HCT116 (cell line): ENCODE results near the gene PDPK1. TPM values are rescaled to one million over a fixed set of nuclear protein-coding genes. Genes with fewer than 3 reads are reported as not detected.

ENCODE experiments used
- ATAC-seq: fragments of 200-7000 bp; cut with Tn5 transposase; 2 replicates; pipeline ENCODE4 v1.9.1; 2020; ENCODE audit warnings: mild to moderate bottlenecking, moderate library complexity
- BruUV-seq: library from RNA; stranded (reverse); fragments of 400-500 nt; replicated peaks from 2 replicates; lab custom pipeline; 2021; lab: Mats Ljungman, UMichigan
- CTCF ChIA-PET: fragments of 300-600 bp; sonication (Branson Sonifier 250); formaldehyde crosslinking; loops from one replicate; lab custom pipeline; 2021; ENCODE audit warnings: antibody characterized with exemption; lab: Charles Lee
- POLR2A ChIA-PET: fragments of 300-600, 350-600 bp; sonication (Branson Sonifier 250); formaldehyde crosslinking; loops from one replicate; lab custom pipeline; 2021; ENCODE audit warnings: antibody characterized with exemption; lab: Charles Lee
- RAD21 ChIA-PET, 2 experiments: fragments of 300-600 bp; sonication (Branson Sonifier 250); formaldehyde crosslinking; loops; one replicate each; lab custom pipeline; 2023; ENCODE audit warnings: low total read pairs in 2 of 2; ENCODE audit not compliant: uncharacterized antibody in 2 of 2, unreplicated experiment in 2 of 2, low non-redundant PET in 1 of 2; lab: Charles Lee
- DNase-seq: peaks from one replicate; pipeline ENCODE4 v3.0.0-alpha.2; 2010; ENCODE audit warnings: low read depth, low spot score
- H2AFZ ChIP-seq: fragments of 200-600 bp; shearing (Covaris generic), sonication (generic); 2 replicates; pipeline ENCODE4 v1.6.1; 2017; ENCODE audit warnings: low read depth, mixed run types, mixed read lengths, antibody characterized with exemption, low read length; ENCODE audit not compliant: poor library complexity, severe bottlenecking
- H3K27ac ChIP-seq: 2 replicates; pipeline ENCODE4 v1.5.1; 2012; ENCODE audit warnings: low read depth, low read length
- H3K27me3 ChIP-seq: fragments of 200-600 bp; sonication (generic); 2 replicates; pipeline ENCODE4 v1.6.1; 2016; ENCODE audit warnings: mixed run types, low read length, mixed read lengths; ENCODE audit not compliant: insufficient read depth
- H3K36me3 ChIP-seq, 2 experiments: fragments of 200-500 bp in 1 of 2; fragments of 200-600 bp in 1 of 2; sonication (Bioruptor generic) in 1 of 2; sonication (generic) in 1 of 2; 2 replicates each; pipeline versions ENCODE4 v1.5.1 to v1.6.1; 2014 to 2016; ENCODE audit warnings: low read length in 2 of 2, inconsistent platforms in 1 of 2, mixed read lengths in 1 of 2, mixed run types in 1 of 2; ENCODE audit not compliant: insufficient read depth in 2 of 2, control insufficient read depth in 1 of 2
- H3K4me1 ChIP-seq, 2 experiments: fragments of 200-600 bp in 1 of 2; sonication (generic) in 1 of 2; 2 replicates each; pipeline versions ENCODE4 v1.5.1 to v1.6.1; 2012 to 2017; ENCODE audit warnings: low read length in 2 of 2, inconsistent platforms in 1 of 2, mild to moderate bottlenecking in 1 of 2, mixed read lengths in 1 of 2, mixed run types in 1 of 2, moderate library complexity in 1 of 2; ENCODE audit not compliant: insufficient read depth in 2 of 2, control insufficient read depth in 1 of 2
- H3K4me2 ChIP-seq: fragments of 200-600 bp; sonication (generic); 2 replicates; pipeline ENCODE4 v1.6.1; 2017; ENCODE audit warnings: mixed run types, low read length, mixed read lengths
- H3K4me3 ChIP-seq, 2 experiments: fragments of 200-600 bp in 1 of 2; sonication (generic) in 1 of 2; replicated peaks in 1 of 2; 2 replicates each; pipeline ENCODE4 v1.5.1; 2011 to 2016; ENCODE audit warnings: low read length in 2 of 2, control low read depth in 1 of 2, low read depth in 1 of 2, mild to moderate bottlenecking in 1 of 2, mixed read lengths in 1 of 2, mixed run types in 1 of 2
- H3K79me2 ChIP-seq: fragments of 200-600 bp; sonication (generic); 2 replicates; pipeline ENCODE4 v1.6.1; 2017; ENCODE audit warnings: mild to moderate bottlenecking, mixed run types, low read length, moderate library complexity, mixed read lengths; ENCODE audit not compliant: insufficient read depth
- H3K9ac ChIP-seq: fragments of 200-600 bp; sonication (generic); 2 replicates; pipeline ENCODE4 v1.6.1; 2016; ENCODE audit warnings: low read length, mixed read lengths
- H3K9me2 ChIP-seq: fragments of 200-600 bp; sonication (generic), shearing (Covaris generic); 2 replicates; pipeline ENCODE4 v1.6.1; 2017; ENCODE audit warnings: mixed run types, mild to moderate bottlenecking, moderate library complexity; ENCODE audit not compliant: insufficient read depth
- H3K9me3 ChIP-seq, 2 experiments: fragments of 200-500 bp in 1 of 2; fragments of 200-600 bp in 1 of 2; sonication (Bioruptor generic) in 1 of 2; sonication (generic) in 1 of 2; 2 replicates each; pipeline ENCODE4 v1.6.1; 2014 to 2017; ENCODE audit warnings: low read length in 2 of 2, mixed read lengths in 2 of 2, inconsistent platforms in 1 of 2, low read depth in 1 of 2, mild to moderate bottlenecking in 1 of 2, mixed run types in 1 of 2, moderate library complexity in 1 of 2; ENCODE audit not compliant: control insufficient read depth in 1 of 2, insufficient read depth in 1 of 2
- H4K20me1 ChIP-seq: fragments of 200-600 bp; sonication (generic), shearing (Covaris generic); 2 replicates; pipeline ENCODE4 v1.6.1; 2017; ENCODE audit warnings: mixed run types, mild to moderate bottlenecking, moderate library complexity; ENCODE audit not compliant: insufficient read depth
- CEBPB ChIP-seq: IDR thresholded peaks from 2 replicates; pipeline ENCODE4 v1.6.1; 2012; ENCODE audit warnings: low read depth
- RAD21 ChIP-seq: IDR thresholded peaks from 2 replicates; pipeline ENCODE4 v1.6.1; 2012; ENCODE audit warnings: low read depth, mild to moderate bottlenecking
- SP1 ChIP-seq: IDR thresholded peaks from 2 replicates; pipeline ENCODE4 v1.6.1; 2012; ENCODE audit warnings: low read depth
- TCF7L2 ChIP-seq: IDR thresholded peaks from 2 replicates; pipeline ENCODE4 v1.7.0; 2011; ENCODE audit warnings: borderline replicate concordance, inconsistent platforms; ENCODE audit not compliant: insufficient read depth, insufficient read length; ENCODE audit errors: extremely low read depth
- YY1 ChIP-seq: IDR thresholded peaks from 2 replicates; pipeline ENCODE4 v1.6.1; 2011; ENCODE audit warnings: low read length, low read depth, moderate library complexity, mild to moderate bottlenecking; ENCODE audit not compliant: insufficient replicate concordance; ENCODE audit errors: extremely low read depth
- ZFX ChIP-seq: fragments of 450-650 bp; IDR thresholded peaks from 2 replicates; pipeline ENCODE4 v1.6.1; 2017
- ZNF274 ChIP-seq: fragments of 200-500 bp; sonication (Bioruptor generic); IDR thresholded peaks from 2 replicates; pipeline ENCODE4 v1.6.1; 2014; ENCODE audit warnings: mild to moderate bottlenecking, low read depth, low read length, inconsistent platforms
- intact Hi-C: fragments of 100-400 bp; cut with micrococcal nuclease; formaldehyde crosslinking; loops from 2 replicates; pipeline ENCODE4 v1.10.0; 2022
- total RNA-seq: library from RNA; stranded (reverse); gene quantifications from one replicate; pipeline ENCODE4 v1.2.1, GENCODE V29; 2021; ENCODE audit not compliant: unreplicated experiment
- TF ChIP-seq, protein P1 (sequence below): IDR thresholded peaks from 2 replicates; pipeline ENCODE4 v1.6.1; 2012
- TF ChIP-seq, protein P2 (sequence below): IDR thresholded peaks from 2 replicates; pipeline ENCODE4 v1.6.1; 2011; ENCODE audit warnings: mild to moderate bottlenecking, low read length, moderate library complexity; ENCODE audit not compliant: insufficient replicate concordance; ENCODE audit errors: extremely low read depth
- TF ChIP-seq, protein P3 (sequence below), 3 experiments: fragments of 200-600 bp in 1 of 3; sonication (generic) in 1 of 3; IDR thresholded peaks in 2 of 3; conservative IDR thresholded peaks in 1 of 3; 2 replicates each; pipeline ENCODE4 v1.5.1; 2012 to 2017; ENCODE audit warnings: low read depth in 2 of 3, low read length in 2 of 3, antibody characterized with exemption in 1 of 3, borderline replicate concordance in 1 of 3, control low read depth in 1 of 3, mild to moderate bottlenecking in 1 of 3, mixed read lengths in 1 of 3, mixed run types in 1 of 3, moderate library complexity in 1 of 3; ENCODE audit not compliant: insufficient read depth in 1 of 3

Gene PDPK1
- total RNA-seq, 1 experiment from 2014 or later, result 36.1 TPM

DNA sequence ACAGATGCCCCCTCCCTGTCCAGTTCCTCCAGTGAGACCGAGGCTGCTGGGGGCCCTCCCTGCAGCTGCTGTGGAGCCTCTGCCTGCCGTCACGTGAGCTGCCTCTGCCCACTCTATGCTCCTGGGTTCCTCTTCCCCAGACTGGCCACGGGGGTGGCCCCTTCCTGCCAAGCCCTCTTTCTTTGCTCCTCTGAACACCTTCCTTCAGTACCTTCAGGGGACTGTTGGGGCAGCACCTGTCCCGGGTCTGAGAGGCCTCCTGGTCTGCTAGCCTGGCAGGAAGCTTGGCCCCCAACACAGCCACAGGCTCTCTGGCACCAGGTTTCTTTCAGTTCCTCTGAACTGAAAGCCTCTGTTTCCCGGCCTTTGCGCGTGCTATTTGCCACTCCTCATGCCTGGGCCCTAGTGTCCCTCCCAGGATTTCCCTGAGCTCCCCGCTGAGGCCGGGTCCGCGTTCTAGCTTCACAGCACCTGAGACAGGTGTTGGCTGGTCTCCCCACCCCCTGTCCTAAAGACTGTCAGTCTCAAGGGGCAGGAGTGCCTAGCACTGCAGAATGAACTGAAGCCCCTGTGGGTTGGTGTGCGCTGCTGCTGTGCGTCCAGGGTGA is 30.7 kb upstream of the PDPK1 start:
- H3K4me1 ChIP-seq, result peaks cover 0 to 6% of the 10 kb centered on the region in 2 experiments; a peak in 2 of 4 replicates
- CTCF ChIA-PET, result no interaction called here
- H4K20me1 ChIP-seq, result no peaks in the 10 kb centered on the region
- no peaks in the 10 kb centered on the region for H3K9me3 ChIP-seq
- no peak overlapping the region for H2AFZ ChIP-seq
- H3K9me2 ChIP-seq, result no peaks in the 10 kb centered on the region
- RAD21 ChIA-PET, result no interaction called here
- POLR2A ChIA-PET, result no interaction called here
- peak; percentile 68 for ATAC-seq
- H3K4me3 ChIP-seq, result no peak overlapping the region
- no peaks in the 10 kb centered on the region; a peak in 1 of 4 replicates for H3K36me3 ChIP-seq
- intact Hi-C loops, result loop anchor here (10.0 kb wide), 2 partner anchors 242 to 312 kb away; partner anchors contain the start of genes CASKIN1 and RNPS1
- no peak for TF ChIP-seq TCF7L2
- no peak for TF ChIP-seq ZFX
- no peak for TF ChIP-seq CEBPB
- TF ChIP-seq, protein P1, sequence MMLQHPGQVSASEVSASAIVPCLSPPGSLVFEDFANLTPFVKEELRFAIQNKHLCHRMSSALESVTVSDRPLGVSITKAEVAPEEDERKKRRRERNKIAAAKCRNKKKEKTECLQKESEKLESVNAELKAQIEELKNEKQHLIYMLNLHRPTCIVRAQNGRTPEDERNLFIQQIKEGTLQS, result no peak
- no peak for TF ChIP-seq ZNF274
- TF ChIP-seq SP1, result no peak
- TF ChIP-seq YY1, result no peak
- TF ChIP-seq, protein P2, sequence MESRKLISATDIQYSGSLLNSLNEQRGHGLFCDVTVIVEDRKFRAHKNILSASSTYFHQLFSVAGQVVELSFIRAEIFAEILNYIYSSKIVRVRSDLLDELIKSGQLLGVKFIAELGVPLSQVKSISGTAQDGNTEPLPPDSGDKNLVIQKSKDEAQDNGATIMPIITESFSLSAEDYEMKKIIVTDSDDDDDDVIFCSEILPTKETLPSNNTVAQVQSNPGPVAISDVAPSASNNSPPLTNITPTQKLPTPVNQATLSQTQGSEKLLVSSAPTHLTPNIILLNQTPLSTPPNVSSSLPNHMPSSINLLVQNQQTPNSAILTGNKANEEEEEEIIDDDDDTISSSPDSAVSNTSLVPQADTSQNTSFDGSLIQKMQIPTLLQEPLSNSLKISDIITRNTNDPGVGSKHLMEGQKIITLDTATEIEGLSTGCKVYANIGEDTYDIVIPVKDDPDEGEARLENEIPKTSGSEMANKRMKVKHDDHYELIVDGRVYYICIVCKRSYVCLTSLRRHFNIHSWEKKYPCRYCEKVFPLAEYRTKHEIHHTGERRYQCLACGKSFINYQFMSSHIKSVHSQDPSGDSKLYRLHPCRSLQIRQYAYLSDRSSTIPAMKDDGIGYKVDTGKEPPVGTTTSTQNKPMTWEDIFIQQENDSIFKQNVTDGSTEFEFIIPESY, result no peak
- TF ChIP-seq, protein P3, sequence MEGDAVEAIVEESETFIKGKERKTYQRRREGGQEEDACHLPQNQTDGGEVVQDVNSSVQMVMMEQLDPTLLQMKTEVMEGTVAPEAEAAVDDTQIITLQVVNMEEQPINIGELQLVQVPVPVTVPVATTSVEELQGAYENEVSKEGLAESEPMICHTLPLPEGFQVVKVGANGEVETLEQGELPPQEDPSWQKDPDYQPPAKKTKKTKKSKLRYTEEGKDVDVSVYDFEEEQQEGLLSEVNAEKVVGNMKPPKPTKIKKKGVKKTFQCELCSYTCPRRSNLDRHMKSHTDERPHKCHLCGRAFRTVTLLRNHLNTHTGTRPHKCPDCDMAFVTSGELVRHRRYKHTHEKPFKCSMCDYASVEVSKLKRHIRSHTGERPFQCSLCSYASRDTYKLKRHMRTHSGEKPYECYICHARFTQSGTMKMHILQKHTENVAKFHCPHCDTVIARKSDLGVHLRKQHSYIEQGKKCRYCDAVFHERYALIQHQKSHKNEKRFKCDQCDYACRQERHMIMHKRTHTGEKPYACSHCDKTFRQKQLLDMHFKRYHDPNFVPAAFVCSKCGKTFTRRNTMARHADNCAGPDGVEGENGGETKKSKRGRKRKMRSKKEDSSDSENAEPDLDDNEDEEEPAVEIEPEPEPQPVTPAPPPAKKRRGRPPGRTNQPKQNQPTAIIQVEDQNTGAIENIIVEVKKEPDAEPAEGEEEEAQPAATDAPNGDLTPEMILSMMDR (IDR thresholded peaks at IDR 0.05 in 2 of 3, conservative IDR thresholded peaks at IDR 0.05 in 1 of 3; ENCODE audit: borderline replicate concordance in 1 of 3, insufficient read depth in 1 of 3, low read depth in 2 of 3, low read length in 2 of 3), result no peak
- no peak for TF ChIP-seq RAD21
- TF ChIP-seq, all 23 proteins: peak for 0
- BruUV-seq, result no TSS peak
- no peak overlapping the region for H3K9ac ChIP-seq
- no peak overlapping the region for H3K27ac ChIP-seq
- no peaks in the 10 kb centered on the region for H3K79me2 ChIP-seq
- no peak for DNase-seq
- H3K4me2 ChIP-seq, result no peak overlapping the region
- H3K27me3 ChIP-seq, result no peaks in the 10 kb centered on the region
